ENCODE results near the gene SRSF7.

Gene SRSF7

GRCh38 chr2:38745267-38745666 lies 5.9 kb downstream of the SRSF7 start (continued):
- TF ChIP-seq KLF1 (tag by site-specific recombination; IDR thresholded peaks at IDR 0.05) (no peak), ZNF416 (tag by site-specific recombination; IDR thresholded peaks at IDR 0.05) (no peak), TRIM28 (IDR thresholded peaks at IDR 0.05; ENCODE audit: borderline replicate concordance, low read length) (no peak), ZNF664 (tag by site-specific recombination; IDR thresholded peaks at IDR 0.05) (no peak), ZNF529 (tag by site-specific recombination; IDR thresholded peaks at IDR 0.05; ENCODE audit: insufficient replicate concordance) (no peak), ZNF585B (tag by site-specific recombination; IDR thresholded peaks at IDR 0.05) (no peak), ZNF610 (tag by site-specific recombination; IDR thresholded peaks at IDR 0.05; ENCODE audit: borderline replicate concordance) (no peak)

GRCh38 chr2:38744399-38744780 lies 6.8 kb downstream of the SRSF7 start:
- Histone ChIP-seq H3K27ac (ENCODE audit: extremely low read depth, low read depth, low read length) (no peak overlapping the region), H3K4me1 (ENCODE audit: control insufficient read depth, insufficient read depth, low read length) (no peaks in the 10 kb centered on the region), H3K36me3 (ENCODE audit: control insufficient read depth in 2 of 2, insufficient read depth in 1 of 2, low read length in 2 of 2) (peaks cover 67 to 87% of the 10 kb centered on the region in 2 experiments), H3K4me3 (ENCODE audit: low read depth, low read length) (no peak overlapping the region), H3K9me3 (ENCODE audit: control insufficient read depth, insufficient read depth, low read depth, low read length) (no peaks in the 10 kb centered on the region)
- ChIA-PET POLR2A (interaction anchor here (0.8 to 0.9 kb wide), 2 partner anchors 25 to 180 kb away, joined by 3 to 4 read pairs; no protein-coding TSS in a partner anchor), CTCF (interaction anchor here (0.6 to 1.5 kb wide), 7 partner anchors 11 to 428 kb away, joined by 3 to 8 read pairs (median 3); no protein-coding TSS in a partner anchor)
- TF ChIP-seq PRDM4 (tag by site-specific recombination; IDR thresholded peaks at IDR 0.05) (peak; percentile 73), ZBTB1 (tag by site-specific recombination; IDR thresholded peaks at IDR 0.05) (no peak)

- H3K36me3 ChIP-seq (ENCODE audit: control insufficient read depth in 2 of 2, insufficient read depth in 1 of 2, low read length in 2 of 2) = peaks cover 68 to 81% of the 10 kb centered on the region in 2 experiments
- ChIA-PET CTCF (interaction anchor here (0.6 to 1.5 kb wide), 8 partner anchors 10 to 428 kb away, joined by 3 to 8 read pairs (median 3); no protein-coding TSS in a partner anchor), POLR2A (interaction anchor here (0.8 to 4.9 kb wide), 3 partner anchors 7 to 179 kb away, joined by 3 to 52 read pairs (median 4); partner anchors contain the start of gene SRSF7)
- H3K4me1 ChIP-seq (ENCODE audit: control insufficient read depth, insufficient read depth, low read length) = no peaks in the 10 kb centered on the region
- H3K4me3 ChIP-seq (ENCODE audit: low read depth, low read length) = no peak overlapping the region
- H3K9me3 ChIP-seq (ENCODE audit: control insufficient read depth, insufficient read depth, low read depth, low read length) = no peaks in the 10 kb centered on the region
- TF ChIP-seq HIC1 (tag by site-specific recombination; IDR thresholded peaks at IDR 0.05) (no peak), ZNF692 (tag by site-specific recombination; IDR thresholded peaks at IDR 0.05) (no peak), ZNF660 (tag by site-specific recombination; IDR thresholded peaks at IDR 0.05) (no peak), BCL11A (tag by site-specific recombination; IDR thresholded peaks at IDR 0.05; ENCODE audit: low read depth) (no peak), ZNF366 (tag by site-specific recombination; conservative IDR thresholded peaks at IDR 0.05) (no peak), ZNF561 (tag by site-specific recombination; IDR thresholded peaks at IDR 0.05; ENCODE audit: borderline replicate concordance) (no peak), ZNF223 (tag by site-specific recombination; IDR thresholded peaks at IDR 0.05) (no peak), ZNF777 (tag by site-specific recombination; IDR thresholded peaks at IDR 0.05; ENCODE audit: borderline replicate concordance) (no peak)
- no peak overlapping the region for H3K27ac ChIP-seq (ENCODE audit: extremely low read depth, low read depth, low read length)
Measured at GRCh38 chr2:38743672-38744398, 7.3 kb downstream of the SRSF7 start.

All from HEK293 (cell line).